Endothelial cell of umbilical vein (primary cell): ENCODE results near the gene FAM181A. TPM values are rescaled to one million over a fixed set of nuclear protein-coding genes. Genes with fewer than 3 reads are reported as not detected.

Source experiments
- BruUV-seq: library from RNA; stranded (reverse); fragments of 400-500 nt; replicated peaks from 2 replicates; lab custom pipeline; 2021; lab: Mats Ljungman, UMichigan
- CTCF ChIA-PET: fragments of 300-600, 350-600 bp; sonication (Branson Sonifier 250); formaldehyde crosslinking; loops from one replicate; lab custom pipeline; 2021; ENCODE audit warnings: antibody characterized with exemption, inconsistent platforms; lab: Charles Lee
- POLR2A ChIA-PET: fragments of 300-600, 350-600 bp; sonication (Branson Sonifier 250); formaldehyde crosslinking; loops from one replicate; lab custom pipeline; 2021; ENCODE audit warnings: antibody characterized with exemption, inconsistent platforms; lab: Charles Lee
- DNase-seq: peaks from one replicate; pipeline ENCODE4 v3.0.0-alpha.2; 2011; ENCODE audit warnings: low read depth, low spot score
- FAIRE-seq: peaks from 2 replicates; lab custom pipeline; 2011; peaks lifted over from hg19 to GRCh38; lab: Jason Lieb, UNC
- H2AFZ ChIP-seq: 2 replicates; pipeline ENCODE4 v1.6.0; 2012; ENCODE audit warnings: low read depth, low read length, control low read depth, inconsistent platforms
- H3K27ac ChIP-seq: 2 replicates; pipeline ENCODE4 v1.5.1; 2011; ENCODE audit warnings: low read depth, mild to moderate bottlenecking, control low read depth, low read length, moderate library complexity; ENCODE audit not compliant: insufficient read depth
- H3K27me3 ChIP-seq, 2 experiments: 2 replicates each; pipeline versions ENCODE4 v1.6.0 to v1.6.1; 2011; ENCODE audit warnings: low read length in 2 of 2, mixed read lengths in 1 of 2; ENCODE audit not compliant: control insufficient read depth in 2 of 2, insufficient read depth in 2 of 2
- H3K36me3 ChIP-seq, 2 experiments: 2 replicates in 1 of 2; 3 replicates in 1 of 2; pipeline ENCODE4 v1.5.1; 2011; ENCODE audit warnings: low read length in 2 of 2, mild to moderate bottlenecking in 1 of 2, moderate library complexity in 1 of 2; ENCODE audit not compliant: control insufficient read depth in 2 of 2, insufficient read depth in 2 of 2; ENCODE audit errors: extremely low read depth in 1 of 2
- H3K4me1 ChIP-seq: 3 replicates; pipeline ENCODE4 v1.5.1; 2011; ENCODE audit warnings: mild to moderate bottlenecking, low read length; ENCODE audit not compliant: control insufficient read depth, insufficient read depth; ENCODE audit errors: extremely low read depth
- H3K4me2 ChIP-seq: 2 replicates; pipeline ENCODE4 v1.6.1; 2011; ENCODE audit warnings: low read length, control low read depth, mixed read lengths; ENCODE audit not compliant: insufficient read depth
- H3K4me3 ChIP-seq, 3 experiments: fragments of 200-600 bp in 1 of 3; sonication (generic), shearing (Covaris generic) in 1 of 3; replicated peaks in 1 of 3; 2 replicates each; pipeline ENCODE4 v1.5.1; 2011 to 2016; ENCODE audit warnings: control low read depth in 3 of 3, low read length in 3 of 3, mild to moderate bottlenecking in 2 of 3, inconsistent platforms in 1 of 3, low read depth in 1 of 3, moderate library complexity in 1 of 3; ENCODE audit not compliant: insufficient read depth in 1 of 3
- H3K79me2 ChIP-seq: 2 replicates; pipeline ENCODE4 v1.6.0; 2012; ENCODE audit warnings: low read length, inconsistent platforms; ENCODE audit not compliant: control insufficient read depth, insufficient read depth
- H3K9ac ChIP-seq: replicated peaks from 2 replicates; pipeline ENCODE3; 2011; ENCODE audit warnings: low read length, control low read depth; ENCODE audit not compliant: insufficient read depth; ENCODE audit errors: extremely low read depth
- H3K9me1 ChIP-seq: replicated peaks from 3 replicates; pipeline ENCODE4 v1.6.0; 2011; ENCODE audit warnings: mild to moderate bottlenecking, low read length; ENCODE audit not compliant: control insufficient read depth, insufficient read depth; ENCODE audit errors: extremely low read depth
- H3K9me3 ChIP-seq: replicated peaks from 2 replicates; pipeline ENCODE4 v1.5.1; 2012; ENCODE audit warnings: low read length, inconsistent platforms; ENCODE audit not compliant: control insufficient read depth, insufficient read depth
- H4K20me1 ChIP-seq: replicated peaks from 2 replicates; pipeline ENCODE3; 2011; ENCODE audit warnings: mild to moderate bottlenecking, low read length; ENCODE audit not compliant: control insufficient read depth, insufficient read depth; ENCODE audit errors: extremely low read depth
- EZH2 ChIP-seq: IDR thresholded peaks from 2 replicates; pipeline ENCODE4 v1.6.1; 2012; ENCODE audit warnings: borderline replicate concordance, low read depth, mild to moderate bottlenecking, moderate library complexity, low read length, inconsistent platforms; ENCODE audit not compliant: severe bottlenecking
- GATA2 ChIP-seq: IDR thresholded peaks from 2 replicates; pipeline ENCODE4 v1.7.0; 2011; ENCODE audit warnings: low read depth, mild to moderate bottlenecking, moderate library complexity, mixed read lengths, low read length; ENCODE audit not compliant: insufficient read length, insufficient read depth
- MYC ChIP-seq: IDR thresholded peaks from one replicate; pipeline ENCODE4 v1.6.1; 2011; ENCODE audit warnings: mild to moderate bottlenecking, low read depth, low read length
- POLR2A ChIP-seq: IDR thresholded peaks from 2 replicates; pipeline ENCODE4 v1.6.1; 2012; ENCODE audit warnings: low read depth, mild to moderate bottlenecking, control low read depth, low read length
- POLR2AphosphoS5 ChIP-seq: IDR thresholded peaks from 2 replicates; pipeline ENCODE4 v1.6.1; 2012; ENCODE audit warnings: low read depth, mild to moderate bottlenecking, control low read depth, low read length, moderate library complexity; ENCODE audit not compliant: insufficient read depth
- dilution Hi-C: fragments of 300-500 bp; cut with MboI; formaldehyde crosslinking; loops from one replicate; pipeline ENCODE4 v1.15.0; 2019; ENCODE audit warnings: low sequenced_read_pairs; ENCODE audit not compliant: extremely low pct_ligation_motif_present
- intact Hi-C: fragments of 100-400 bp; cut with micrococcal nuclease; formaldehyde crosslinking; loops from one replicate; pipeline ENCODE4 v1.10.0; 2022
- polyA plus RNA-seq, 4 experiments: library from polyadenylated mRNA; depleted of rRNA in 3 of 4; stranded (reverse) in 3 of 4; unstranded in 1 of 4; fragments of >200 nt; gene quantifications; 2 replicates each; pipeline versions ENCODE4 v1.2.1 to v1.2.3, GENCODE V29; 2011 to 2012; ENCODE audit warnings: missing spikeins in 1 of 4
- total RNA-seq: library from RNA; stranded (reverse); gene quantifications from 2 replicates; pipeline ENCODE4 v1.2.3, GENCODE V29; 2021
- TF ChIP-seq, protein P1 (sequence below): IDR thresholded peaks from 2 replicates; pipeline ENCODE4 v1.6.1; 2011; ENCODE audit not compliant: insufficient read depth, insufficient read length

FAM181A gene
- total and polyA plus RNA-seq, 2 donors (not counting 3 experiments of a cell fraction or from before 2014, with no cell fraction given) = not detected

GRCh38 chr14:93902619-93903307, 24.4 kb upstream of the FAM181A start:
- H3K9me1 ChIP-seq = no peaks in the 10 kb centered on the region
- no peaks in the 10 kb centered on the region for H3K79me2 ChIP-seq
- no peak overlapping the region for H2AFZ ChIP-seq
- POLR2A ChIA-PET = no interaction called here
- DNase-seq (no peak), FAIRE-seq (no peak)
- no peaks in the 10 kb centered on the region for H3K27me3 ChIP-seq
- H4K20me1 ChIP-seq = no peaks in the 10 kb centered on the region
- no peak overlapping the region for H3K9ac ChIP-seq
- no peak overlapping the region for H3K4me2 ChIP-seq
- H3K4me3 ChIP-seq = no peak overlapping the region
- no peaks in the 10 kb centered on the region for H3K36me3 ChIP-seq
- no peaks in the 10 kb centered on the region for H3K9me3 ChIP-seq
- CTCF ChIA-PET = interaction anchor here (0.7 kb wide), 1 partner anchor 37 kb away, joined by 3 read pairs; no protein-coding TSS in a partner anchor
- no peaks in the 10 kb centered on the region for H3K4me1 ChIP-seq
- intact Hi-C loops (no loop called here), dilution Hi-C loops (no loop called here)
- no peak for TF ChIP-seq GATA2
- H3K27ac ChIP-seq = no peak overlapping the region
- no TSS peak for BruUV-seq

DNA sequence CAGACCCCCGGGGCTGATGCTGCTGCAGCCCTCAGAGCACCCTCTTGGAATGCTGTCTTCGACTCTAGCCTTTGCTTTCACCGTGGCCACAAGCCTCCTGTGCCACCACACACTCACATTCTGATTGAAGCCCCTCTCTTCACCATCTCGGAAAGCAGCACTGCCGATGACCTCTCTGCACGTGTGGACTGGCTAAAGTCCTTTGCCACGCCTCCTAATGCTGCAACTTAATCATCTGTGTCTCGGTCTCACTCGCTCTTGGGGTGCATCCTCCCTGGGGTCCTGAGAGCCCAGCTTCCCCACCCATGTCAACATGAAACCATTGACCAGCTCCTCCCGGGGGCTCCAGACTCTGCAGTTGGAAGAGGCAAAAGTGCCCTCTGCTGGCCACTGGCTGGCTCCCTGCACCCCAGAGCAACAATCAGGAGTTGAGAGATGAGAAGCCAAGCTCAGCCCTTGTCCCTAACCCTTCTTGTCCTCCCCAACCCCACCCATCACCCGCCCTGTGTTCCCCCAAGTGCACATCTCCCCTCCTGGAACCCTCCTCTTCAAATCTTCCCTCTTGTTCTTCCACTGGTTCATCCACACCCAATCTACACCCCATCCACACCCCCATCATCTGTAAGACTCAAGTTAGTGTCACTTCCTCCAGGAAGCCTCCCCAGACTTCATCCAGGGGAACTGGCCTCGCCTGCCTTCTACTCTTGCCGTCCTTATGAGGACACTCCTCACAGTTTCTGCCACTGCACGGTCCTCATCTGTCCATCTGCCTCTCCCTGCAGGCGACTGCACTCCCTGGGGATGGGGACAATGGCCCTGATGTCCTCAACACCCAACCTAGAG, 23.6 kb upstream of the FAM181A start:
- H4K20me1 ChIP-seq = no peaks in the 10 kb centered on the region
- H3K4me3 ChIP-seq = no peak overlapping the region
- FAIRE-seq = no peak
- POLR2A ChIA-PET = no interaction called here
- H3K9ac ChIP-seq = no peak overlapping the region
- no TSS peak for BruUV-seq
- intact Hi-C loops = no loop called here
- no peaks in the 10 kb centered on the region for H3K9me3 ChIP-seq
- DNase-seq = no peak
- dilution Hi-C loops = no loop called here
- H3K27me3 ChIP-seq = no peaks in the 10 kb centered on the region
- no peak overlapping the region for H3K4me2 ChIP-seq
- TF ChIP-seq EZH2 = no peak
- TF ChIP-seq MYC = no peak
- TF ChIP-seq, protein P1, sequence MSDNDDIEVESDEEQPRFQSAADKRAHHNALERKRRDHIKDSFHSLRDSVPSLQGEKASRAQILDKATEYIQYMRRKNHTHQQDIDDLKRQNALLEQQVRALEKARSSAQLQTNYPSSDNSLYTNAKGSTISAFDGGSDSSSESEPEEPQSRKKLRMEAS = no peak
- no peak for TF ChIP-seq POLR2A
- no peak for TF ChIP-seq POLR2AphosphoS5
- CTCF ChIA-PET = no interaction called here
- no peaks in the 10 kb centered on the region for H3K9me1 ChIP-seq
- no peaks in the 10 kb centered on the region for H3K4me1 ChIP-seq
- H2AFZ ChIP-seq = no peak overlapping the region
- H3K27ac ChIP-seq = no peak overlapping the region
- H3K79me2 ChIP-seq = no peaks in the 10 kb centered on the region
- no peaks in the 10 kb centered on the region for H3K36me3 ChIP-seq
